Mesenchymal stem cell (in vitro differentiated cells and primary cell): ENCODE results near the gene CCDC201.

ENCODE experiments used
- DNase-seq: peaks from one replicate; pipeline ENCODE4 v3.0.0-alpha.2; 2013
- H2AFZ ChIP-seq: one replicate; pipeline ENCODE4 v1.6.1; 2013; ENCODE audit warnings: low read depth, mild to moderate bottlenecking, control low read depth, inconsistent platforms, low read length, moderate library complexity
- H2AK5ac ChIP-seq: 2 replicates; pipeline ENCODE4 v1.6.1; 2013; ENCODE audit warnings: low read length, moderate library complexity, mild to moderate bottlenecking, inconsistent platforms; ENCODE audit not compliant: severe bottlenecking
- H2BK120ac ChIP-seq: one replicate; pipeline ENCODE4 v1.6.1; 2013; ENCODE audit warnings: low read depth, mild to moderate bottlenecking, inconsistent platforms, low read length, moderate library complexity
- H2BK12ac ChIP-seq, 2 experiments: one replicate each; pipeline ENCODE4 v1.6.1; 2013; ENCODE audit warnings: inconsistent platforms in 2 of 2, low read length in 2 of 2, mild to moderate bottlenecking in 2 of 2, moderate library complexity in 2 of 2, control low read depth in 1 of 2
- H2BK15ac ChIP-seq: one replicate; pipeline ENCODE4 v1.6.1; 2013; ENCODE audit warnings: mild to moderate bottlenecking, low read depth, inconsistent platforms; ENCODE audit not compliant: poor library complexity, severe bottlenecking
- H2BK5ac ChIP-seq: 2 replicates; pipeline ENCODE4 v1.6.1; 2013; ENCODE audit warnings: low read depth, mild to moderate bottlenecking, low read length, control low read depth, inconsistent platforms; ENCODE audit not compliant: poor library complexity, severe bottlenecking
- H3K14ac ChIP-seq, 2 experiments: one replicate each; pipeline ENCODE4 v1.6.1; 2013; ENCODE audit warnings: inconsistent platforms in 2 of 2, low read length in 2 of 2, control low read depth in 1 of 2, mild to moderate bottlenecking in 1 of 2, moderate library complexity in 1 of 2
- H3K18ac ChIP-seq, 2 experiments: one replicate each; pipeline ENCODE4 v1.6.1; 2013; ENCODE audit warnings: inconsistent platforms in 2 of 2, low read length in 2 of 2, control low read depth in 1 of 2, low read depth in 1 of 2, mild to moderate bottlenecking in 1 of 2
- H3K23ac ChIP-seq, 2 experiments: one replicate each; pipeline ENCODE4 v1.6.1; 2013; ENCODE audit warnings: inconsistent platforms in 2 of 2, low read length in 2 of 2, mild to moderate bottlenecking in 2 of 2, moderate library complexity in 2 of 2, control low read depth in 1 of 2
- H3K27ac ChIP-seq: 2 replicates; pipeline ENCODE4 v1.5.1; 2013; ENCODE audit warnings: mild to moderate bottlenecking, moderate library complexity, low read length, control low read depth, inconsistent platforms; ENCODE audit not compliant: poor library complexity, severe bottlenecking
- H3K27me3 ChIP-seq, 2 experiments: 2 replicates each; pipeline versions ENCODE4 v1.6.1 to v1.7.0; 2013; ENCODE audit warnings: low read length in 2 of 2, mild to moderate bottlenecking in 2 of 2, moderate library complexity in 2 of 2, control low read depth in 1 of 2, inconsistent platforms in 1 of 2; ENCODE audit not compliant: control insufficient read depth in 1 of 2, insufficient read depth in 1 of 2
- H3K36me3 ChIP-seq, 2 experiments: 2 replicates each; pipeline versions ENCODE4 v1.6.1 to v1.7.0; 2013; ENCODE audit warnings: low read length in 2 of 2, control low read depth in 1 of 2, inconsistent platforms in 1 of 2, low read depth in 1 of 2, mild to moderate bottlenecking in 1 of 2; ENCODE audit not compliant: insufficient read depth in 2 of 2, control insufficient read depth in 1 of 2
- H3K4ac ChIP-seq, 2 experiments: one replicate each; pipeline ENCODE4 v1.6.1; 2013; ENCODE audit warnings: inconsistent platforms in 2 of 2, low read length in 2 of 2, mild to moderate bottlenecking in 2 of 2, moderate library complexity in 2 of 2, control low read depth in 1 of 2, low read depth in 1 of 2
- H3K4me1 ChIP-seq: 2 replicates; pipeline ENCODE4 v1.6.1; 2013; ENCODE audit warnings: low read depth, low read length, control low read depth; ENCODE audit not compliant: control insufficient read depth, insufficient read depth
- H3K4me2 ChIP-seq: 2 replicates; pipeline ENCODE4 v1.6.1; 2013; ENCODE audit warnings: low read length, mild to moderate bottlenecking, inconsistent platforms; ENCODE audit not compliant: poor library complexity, severe bottlenecking
- H3K4me3 ChIP-seq, 2 experiments: 2 replicates each; pipeline versions ENCODE4 v1.5.1 to v1.7.0; 2013; ENCODE audit warnings: low read length in 2 of 2, mild to moderate bottlenecking in 2 of 2, control low read depth in 1 of 2, low read depth in 1 of 2; ENCODE audit not compliant: insufficient read depth in 1 of 2
- H3K79me1 ChIP-seq: replicated peaks from 2 replicates; pipeline ENCODE4 v1.6.1; 2013; ENCODE audit warnings: mild to moderate bottlenecking, control low read depth, low read length, inconsistent platforms; ENCODE audit not compliant: poor library complexity, severe bottlenecking
- H3K9ac ChIP-seq: 2 replicates; pipeline ENCODE4 v1.7.0; 2013; ENCODE audit warnings: mild to moderate bottlenecking, low read length, moderate library complexity
- H3K9me3 ChIP-seq: 2 replicates; pipeline ENCODE4 v1.7.0; 2013; ENCODE audit warnings: mild to moderate bottlenecking, low read length; ENCODE audit not compliant: control insufficient read depth
- H4K8ac ChIP-seq: one replicate; pipeline ENCODE4 v1.6.1; 2013; ENCODE audit warnings: inconsistent platforms, mild to moderate bottlenecking, low read length, moderate library complexity
- H4K91ac ChIP-seq: one replicate; pipeline ENCODE4 v1.6.1; 2013; ENCODE audit warnings: mild to moderate bottlenecking, low read length, inconsistent platforms
- WGBS: methylation state at CpG from one replicate; pipeline ENCODE4 v1.1.7; 2013; ENCODE audit warnings: mixed read lengths; 5-methylcytosine and 5-hydroxymethylcytosine counted together

Gene CCDC201

GRCh38 chr7:45920502-45921380 is 47.9 kb upstream of the CCDC201 start, which contains the start of gene IGFBP3:
Gene IGFBP3 (minus strand): TSS chr7:45921272. CDS start chr7:45921140, 132 bp downstream.
- Histone ChIP-seq H2BK5ac (no peak within 1 kb of the TSS), H3K9me3 (no peaks in the 10 kb centered on the region), H3K4me1 (peaks cover 27% of the 10 kb centered on the region), H4K91ac (peak within 1 kb of the TSS; percentile 89), H2BK12ac (peak within 1 kb of the TSS; percentile 81 to 90), H2AK5ac (no peak within 1 kb of the TSS), H3K23ac (peak within 1 kb of the TSS; percentile 54 to 70), H2AFZ (peak within 1 kb of the TSS; percentile 88), H3K18ac (peak within 1 kb of the TSS; percentile 81 to 87), H3K4me2 (peak within 1 kb of the TSS; percentile 93), H2BK15ac (peak within 1 kb of the TSS; percentile 73), H3K4ac (peak within 1 kb of the TSS; percentile 60 to 86), H3K14ac (peak within 1 kb of the TSS in 1 of 2 experiments; percentile 98), H3K79me1 (no peaks in the 10 kb centered on the region), H3K27me3 (peaks cover 20 to 23% of the 10 kb centered on the region in 2 experiments), H2BK120ac (peak within 1 kb of the TSS; percentile 77), H4K8ac (peak within 1 kb of the TSS; percentile 61), H3K9ac (peak within 1 kb of the TSS; percentile 76), H3K4me3 (peak within 1 kb of the TSS; percentile 66 to 88), H3K27ac (peak within 1 kb of the TSS; percentile 3), H3K36me3 (peaks cover 3 to 15% of the 10 kb centered on the region in 2 experiments)
- WGBS, result under 1% methylated on average over 50 of the region's 111 CpGs
- DNase-seq, result peak; percentile 67

- peaks cover 20 to 23% of the 10 kb centered on the region in 2 experiments for H3K27me3 ChIP-seq
- peak overlapping the region; percentile 76 for H3K9ac ChIP-seq
- H3K4ac ChIP-seq, result no peak overlapping the region
- no peak overlapping the region for H3K18ac ChIP-seq
- H4K8ac ChIP-seq, result peak overlapping the region; percentile 33
- no peak overlapping the region for H2AK5ac ChIP-seq
- DNase-seq, result peak; percentile 19
- H2BK5ac ChIP-seq, result no peak overlapping the region
- no peak overlapping the region for H2BK15ac ChIP-seq
- no peaks in the 10 kb centered on the region for H3K9me3 ChIP-seq
- no peak overlapping the region for H3K14ac ChIP-seq
- peak overlapping the region; percentile 38 to 88 for H3K4me3 ChIP-seq
- H3K23ac ChIP-seq, result no peak overlapping the region
- no peak overlapping the region for H3K27ac ChIP-seq
- peak overlapping the region; percentile 93 for H3K4me2 ChIP-seq
- peaks cover 3 to 22% of the 10 kb centered on the region in 2 experiments for H3K36me3 ChIP-seq
- no peaks in the 10 kb centered on the region for H3K79me1 ChIP-seq
- peaks cover 27% of the 10 kb centered on the region for H3K4me1 ChIP-seq
- WGBS, result 23% methylated on average over 19 of the region's 19 CpGs
- no peak overlapping the region for H2BK120ac ChIP-seq
- H4K91ac ChIP-seq, result no peak overlapping the region
- H2BK12ac ChIP-seq, result no peak overlapping the region
- H2AFZ ChIP-seq, result no peak overlapping the region
Observed at GRCh38 chr7:45919993-45920459, 47.1 kb upstream of the CCDC201 start.

DNA sequence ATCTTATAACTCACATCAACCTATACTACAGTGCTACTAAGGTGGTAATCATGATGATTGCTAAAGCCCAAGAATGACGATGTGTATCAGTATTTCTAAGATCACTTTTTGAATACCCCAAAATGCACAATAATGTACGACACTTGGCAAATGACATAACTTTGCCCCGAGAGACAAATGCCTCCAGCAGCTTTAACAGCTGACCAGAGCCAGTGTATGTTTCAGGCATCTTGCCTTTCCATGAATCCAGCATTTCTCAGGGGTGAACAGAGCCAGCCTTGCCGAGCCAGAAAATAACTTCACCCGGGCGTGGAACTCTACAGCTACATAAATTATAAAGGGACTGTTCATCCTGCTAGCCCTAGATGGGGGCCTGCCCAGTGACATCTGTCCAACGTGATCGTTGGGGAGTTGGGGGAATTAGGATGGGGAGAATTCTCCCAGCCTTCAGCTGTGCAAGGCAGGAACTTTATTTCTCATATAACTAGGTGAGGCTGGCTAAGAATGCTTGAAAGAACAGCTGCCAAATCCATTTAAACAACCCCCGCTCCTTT is 46.4 kb upstream of the CCDC201 start:
- WGBS, result 36% methylated on average over 9 of the region's 9 CpGs
- H3K4ac ChIP-seq, result no peak overlapping the region
- peaks cover 21% of the 10 kb centered on the region for H3K4me1 ChIP-seq

GRCh38 chr7:45918556-45918955 is 45.7 kb upstream of the CCDC201 start:
- 78% methylated on average over 2 of the region's 2 CpGs for WGBS

More for the DNA sequence above, 46.4 kb upstream of the CCDC201 start:
- no peak overlapping the region for H2AK5ac ChIP-seq
- peaks cover 10 to 29% of the 10 kb centered on the region in 2 experiments for H3K36me3 ChIP-seq
- H2BK15ac ChIP-seq, result no peak overlapping the region
- H3K18ac ChIP-seq, result no peak overlapping the region
- DNase-seq, result peak; percentile 8
- H2BK12ac ChIP-seq, result no peak overlapping the region
- H2BK120ac ChIP-seq, result no peak overlapping the region
- H3K9me3 ChIP-seq, result no peaks in the 10 kb centered on the region
- H3K4me2 ChIP-seq, result peak overlapping the region; percentile 30
- no peak overlapping the region for H3K23ac ChIP-seq
- no peak overlapping the region for H3K27ac ChIP-seq
- no peaks in the 10 kb centered on the region for H3K79me1 ChIP-seq
- no peak overlapping the region for H3K14ac ChIP-seq
- peak overlapping the region in 1 of 2 experiments; percentile 88 for H3K4me3 ChIP-seq
- peak overlapping the region; percentile 76 for H3K9ac ChIP-seq
- H4K8ac ChIP-seq, result no peak overlapping the region
- peaks cover 20 to 23% of the 10 kb centered on the region in 2 experiments for H3K27me3 ChIP-seq
- no peak overlapping the region for H2AFZ ChIP-seq
- H4K91ac ChIP-seq, result no peak overlapping the region
- no peak overlapping the region for H2BK5ac ChIP-seq

More at GRCh38 chr7:45918556-45918955, 45.7 kb upstream of the CCDC201 start:
- no peak overlapping the region for H3K18ac ChIP-seq
- no peak overlapping the region for H2AK5ac ChIP-seq
- peak overlapping the region in 1 of 2 experiments; percentile 43 for H3K23ac ChIP-seq
- no peak overlapping the region for H3K14ac ChIP-seq
- H3K27me3 ChIP-seq, result peaks cover 20 to 23% of the 10 kb centered on the region in 2 experiments
- peaks cover 16% of the 10 kb centered on the region for H3K4me1 ChIP-seq
- H3K4ac ChIP-seq, result no peak overlapping the region
- no peak overlapping the region for H2AFZ ChIP-seq
- H3K9ac ChIP-seq, result peak overlapping the region; percentile 76
- H4K91ac ChIP-seq, result no peak overlapping the region
- no peaks in the 10 kb centered on the region for H3K79me1 ChIP-seq
- H2BK5ac ChIP-seq, result no peak overlapping the region
- H2BK120ac ChIP-seq, result no peak overlapping the region
- no peak overlapping the region for H3K4me2 ChIP-seq
- peaks cover 10 to 37% of the 10 kb centered on the region in 2 experiments for H3K36me3 ChIP-seq
- H2BK12ac ChIP-seq, result no peak overlapping the region
- no peak overlapping the region for H2BK15ac ChIP-seq
- H3K9me3 ChIP-seq, result no peaks in the 10 kb centered on the region
- H4K8ac ChIP-seq, result no peak overlapping the region
- DNase-seq, result peak; percentile 7
- peak overlapping the region in 1 of 2 experiments; percentile 88 for H3K4me3 ChIP-seq
- H3K27ac ChIP-seq, result no peak overlapping the region
